GM18519 (cell line): ENCODE results near the gene CDK19.
A peak's percentile ranks its signal among the peaks of the same experiment; 100 is the strongest.
"Not testable (repeated sequence)": the region's sequence is repeated elsewhere in the genome, so short reads cannot be mapped to it uniquely, and the experiment has no call there.

Experiments used
- ATAC-seq: cut with Tn5 transposase; IDR thresholded peaks from one replicate; pipeline ENCODE4 v1.9.1; 2021; ENCODE audit warnings: mild to moderate bottlenecking, moderate library complexity; ENCODE audit not compliant: unreplicated experiment, low FRiP score

The CDK19 gene

GRCh38 chr6:110633731-110634213 lies 181.5 kb downstream of the CDK19 start:
- ATAC-seq = no peak

- ATAC-seq = no peak
These were observed 186.1 kb downstream of the CDK19 start for GRCh38 chr6:110629153-110629552.

- ATAC-seq = no peak
These were observed 186.9 kb downstream of the CDK19 start for GRCh38 chr6:110628330-110628729.

- no peak for ATAC-seq
These were observed 188.8 kb downstream of the CDK19 start for GRCh38 chr6:110626442-110626841.

GRCh38 chr6:110625883-110626282 lies 189.4 kb downstream of the CDK19 start:
- no peak for ATAC-seq

GRCh38 chr6:110622912-110623578 lies 192.2 kb downstream of the CDK19 start:
- ATAC-seq = no peak

GRCh38 chr6:110621061-110621460 lies 194.2 kb downstream of the CDK19 start:
- no peak for ATAC-seq

- no peak for ATAC-seq
These were observed 195.2 kb downstream of the CDK19 start for GRCh38 chr6:110620065-110620464.

- ATAC-seq = no peak
These were observed 195.9 kb downstream of the CDK19 start for GRCh38 chr6:110619275-110619908.

GRCh38 chr6:110618591-110619267 lies 196.5 kb downstream of the CDK19 start:
- ATAC-seq = no peak

GRCh38 chr6:110617057-110617456 lies 198.2 kb downstream of the CDK19 start:
- ATAC-seq = peak; percentile 55

- ATAC-seq = no peak
These were observed 199.5 kb downstream of the CDK19 start for GRCh38 chr6:110615722-110616121.

GRCh38 chr6:110614586-110614985 lies 200.7 kb downstream of the CDK19 start:
- ATAC-seq = no peak

- ATAC-seq = no peak
These were observed 201.2 kb downstream of the CDK19 start for GRCh38 chr6:110614106-110614505.

GRCh38 chr6:110613356-110613755 lies 201.9 kb downstream of the CDK19 start:
- no peak for ATAC-seq

GRCh38 chr6:110612298-110612697 lies 203.0 kb downstream of the CDK19 start:
- ATAC-seq = no peak

- ATAC-seq = no peak
These were observed 206.2 kb downstream of the CDK19 start for GRCh38 chr6:110609101-110609500.

GRCh38 chr6:110608151-110608550 lies 207.1 kb downstream of the CDK19 start:
- no peak for ATAC-seq

- no peak for ATAC-seq
These were observed 209.1 kb downstream of the CDK19 start for GRCh38 chr6:110606151-110606550.

GRCh38 chr6:110600640-110601039 lies 214.6 kb downstream of the CDK19 start:
- not testable (repeated sequence) for ATAC-seq

- no peak for ATAC-seq
These were observed 217.5 kb downstream of the CDK19 start for GRCh38 chr6:110597761-110598160.

GRCh38 chr6:110596354-110596753 lies 218.9 kb downstream of the CDK19 start:
- ATAC-seq = no peak
